HG03565 (cell line): Measurements from ENCODE around the gene EFEMP1.

ENCODE experiments used
- ATAC-seq: cut with Tn5 transposase; IDR thresholded peaks from one replicate; pipeline ENCODE4 v1.9.1; 2021; ENCODE audit warnings: mild to moderate bottlenecking, moderate library complexity; ENCODE audit not compliant: unreplicated experiment

Gene EFEMP1

GRCh38 chr2:55899881-55900280 is 23.7 kb downstream of the EFEMP1 start:
- ATAC-seq = no peak

GRCh38 chr2:55898386-55899040 is 25.1 kb downstream of the EFEMP1 start:
- no peak for ATAC-seq

GRCh38 chr2:55896633-55897032 is 26.9 kb downstream of the EFEMP1 start:
- ATAC-seq = no peak

- no peak for ATAC-seq
Measured at GRCh38 chr2:55894720-55895119, 28.9 kb downstream of the EFEMP1 start.

- ATAC-seq = no peak
Measured at GRCh38 chr2:55891671-55892094, 31.9 kb downstream of the EFEMP1 start.

- no peak for ATAC-seq
Measured at GRCh38 chr2:55888936-55889335, 34.6 kb downstream of the EFEMP1 start.

- ATAC-seq = no peak
Measured at GRCh38 chr2:55887901-55888624, 35.5 kb downstream of the EFEMP1 start.

- ATAC-seq = no peak
Measured at GRCh38 chr2:55887351-55887750, 36.2 kb downstream of the EFEMP1 start.

- ATAC-seq = no peak
Measured at GRCh38 chr2:55885944-55886281, 37.7 kb downstream of the EFEMP1 start.

GRCh38 chr2:55885127-55885943 is 38.2 kb downstream of the EFEMP1 start:
- no peak for ATAC-seq

GRCh38 chr2:55883829-55884228 is 39.8 kb downstream of the EFEMP1 start:
- no peak for ATAC-seq

- no peak for ATAC-seq
Measured at GRCh38 chr2:55883357-55883756, 40.2 kb downstream of the EFEMP1 start.

- ATAC-seq = no peak
Measured at GRCh38 chr2:55882954-55883353, 40.6 kb downstream of the EFEMP1 start.

- ATAC-seq = no peak
Measured at GRCh38 chr2:55880416-55881143, 43.0 kb downstream of the EFEMP1 start.

- ATAC-seq = no peak
Measured at GRCh38 chr2:55879976-55880375, 43.6 kb downstream of the EFEMP1 start.

- no peak for ATAC-seq
Measured at GRCh38 chr2:55877087-55877436, 46.5 kb downstream of the EFEMP1 start.

GRCh38 chr2:55876429-55877086 is 47.0 kb downstream of the EFEMP1 start:
- ATAC-seq = no peak

GRCh38 chr2:55875434-55876135 is 48.0 kb downstream of the EFEMP1 start:
- ATAC-seq = peak; percentile 59

- no peak for ATAC-seq
Measured at GRCh38 chr2:55874338-55874737, 49.2 kb downstream of the EFEMP1 start.

GRCh38 chr2:55871637-55872036 is 51.9 kb downstream of the EFEMP1 start:
- ATAC-seq = peak; percentile 37
